ENCODE results near the gene DUSP10.

DUSP10 gene

GRCh38 chr1:221753828-221754188 lies 11.9 kb upstream of the DUSP10 start:
- no peak for DNase-seq
- Histone ChIP-seq H3K4me3 (ENCODE audit: low read depth, low read length) (no peak overlapping the region), H3K27me3 (ENCODE audit: insufficient read depth, low read depth, severe bottlenecking) (no peaks in the 10 kb centered on the region), H3K27ac (no peak overlapping the region), H3K36me3 (no peaks in the 10 kb centered on the region), H3K9me3 (ENCODE audit: severe bottlenecking) (no peaks in the 10 kb centered on the region)
- TF ChIP-seq CTCF (IDR thresholded peaks at IDR 0.05; ENCODE audit: low read depth, low read length) = no peak

- DNase-seq = no peak
- no peak for TF ChIP-seq CTCF (IDR thresholded peaks at IDR 0.05; ENCODE audit: low read depth, low read length)
- no peaks in the 10 kb centered on the region for H3K36me3 ChIP-seq
These were observed 9.5 kb upstream of the DUSP10 start for GRCh38 chr1:221751226-221751887.

GRCh38 chr1:221748981-221749380 lies 7.1 kb upstream of the DUSP10 start:
- H3K36me3 ChIP-seq = no peaks in the 10 kb centered on the region
- no peaks in the 10 kb centered on the region for H3K27me3 ChIP-seq (ENCODE audit: insufficient read depth, low read depth, severe bottlenecking)
- no peak overlapping the region for H3K4me3 ChIP-seq (ENCODE audit: low read depth, low read length)
- no peak for DNase-seq
- TF ChIP-seq CTCF (IDR thresholded peaks at IDR 0.05; ENCODE audit: low read depth, low read length) = no peak
- H3K27ac ChIP-seq = no peak overlapping the region
- no peaks in the 10 kb centered on the region for H3K9me3 ChIP-seq (ENCODE audit: severe bottlenecking)

More at GRCh38 chr1:221751226-221751887, 9.5 kb upstream of the DUSP10 start:
- Histone ChIP-seq H3K27me3 (ENCODE audit: insufficient read depth, low read depth, severe bottlenecking) (no peaks in the 10 kb centered on the region), H3K4me3 (ENCODE audit: low read depth, low read length) (no peak overlapping the region), H3K9me3 (ENCODE audit: severe bottlenecking) (no peaks in the 10 kb centered on the region), H3K27ac (no peak overlapping the region)

GRCh38 chr1:221747839-221748238 lies 6.0 kb upstream of the DUSP10 start:
- Histone ChIP-seq H3K36me3 (no peaks in the 10 kb centered on the region), H3K9me3 (ENCODE audit: severe bottlenecking) (no peaks in the 10 kb centered on the region), H3K27ac (no peak overlapping the region), H3K4me3 (ENCODE audit: low read depth, low read length) (no peak overlapping the region), H3K27me3 (ENCODE audit: insufficient read depth, low read depth, severe bottlenecking) (no peaks in the 10 kb centered on the region)
- no peak for TF ChIP-seq CTCF (IDR thresholded peaks at IDR 0.05; ENCODE audit: low read depth, low read length)
- no peak for DNase-seq

GRCh38 chr1:221743416-221744208 lies 1.7 kb upstream of the DUSP10 start:
- TF ChIP-seq CTCF (IDR thresholded peaks at IDR 0.05; ENCODE audit: low read depth, low read length) = no peak
- Histone ChIP-seq H3K27ac (peak overlapping the region; percentile 82), H3K36me3 (no peaks in the 10 kb centered on the region), H3K9me3 (ENCODE audit: severe bottlenecking) (no peaks in the 10 kb centered on the region), H3K27me3 (ENCODE audit: insufficient read depth, low read depth, severe bottlenecking) (no peaks in the 10 kb centered on the region), H3K4me3 (ENCODE audit: low read depth, low read length) (peak overlapping the region; percentile 47)
- no peak for DNase-seq
